ENCODE results near the gene SPATA33.
A peak's percentile ranks its signal among the peaks of the same experiment; 100 is the strongest.
"Not testable (repeated sequence)": the region's sequence is repeated elsewhere in the genome, so short reads cannot be mapped to it uniquely, and the experiment has no call there.

The SPATA33 gene

GRCh38 chr16:89687092-89687940, 29.7 kb downstream of the SPATA33 start:
- no peak for DNase-seq (ENCODE audit: extremely low read depth, insufficient read length)
- TF ChIP-seq, protein P1, sequence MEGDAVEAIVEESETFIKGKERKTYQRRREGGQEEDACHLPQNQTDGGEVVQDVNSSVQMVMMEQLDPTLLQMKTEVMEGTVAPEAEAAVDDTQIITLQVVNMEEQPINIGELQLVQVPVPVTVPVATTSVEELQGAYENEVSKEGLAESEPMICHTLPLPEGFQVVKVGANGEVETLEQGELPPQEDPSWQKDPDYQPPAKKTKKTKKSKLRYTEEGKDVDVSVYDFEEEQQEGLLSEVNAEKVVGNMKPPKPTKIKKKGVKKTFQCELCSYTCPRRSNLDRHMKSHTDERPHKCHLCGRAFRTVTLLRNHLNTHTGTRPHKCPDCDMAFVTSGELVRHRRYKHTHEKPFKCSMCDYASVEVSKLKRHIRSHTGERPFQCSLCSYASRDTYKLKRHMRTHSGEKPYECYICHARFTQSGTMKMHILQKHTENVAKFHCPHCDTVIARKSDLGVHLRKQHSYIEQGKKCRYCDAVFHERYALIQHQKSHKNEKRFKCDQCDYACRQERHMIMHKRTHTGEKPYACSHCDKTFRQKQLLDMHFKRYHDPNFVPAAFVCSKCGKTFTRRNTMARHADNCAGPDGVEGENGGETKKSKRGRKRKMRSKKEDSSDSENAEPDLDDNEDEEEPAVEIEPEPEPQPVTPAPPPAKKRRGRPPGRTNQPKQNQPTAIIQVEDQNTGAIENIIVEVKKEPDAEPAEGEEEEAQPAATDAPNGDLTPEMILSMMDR (IDR thresholded peaks at IDR 0.05; ENCODE audit: insufficient read depth, low read length, poor library complexity, severe bottlenecking) = no peak
- H3K36me3 ChIP-seq (ENCODE audit: control insufficient read depth, insufficient read depth, low read length) = peaks cover 19% of the 10 kb centered on the region
- H3K27me3 ChIP-seq (replicated peaks; ENCODE audit: control insufficient read depth, insufficient read depth, low read length) = no peaks in the 10 kb centered on the region
- peak overlapping the region; percentile 68 for H3K4me3 ChIP-seq (replicated peaks; ENCODE audit: low read depth, low read length)

DNA sequence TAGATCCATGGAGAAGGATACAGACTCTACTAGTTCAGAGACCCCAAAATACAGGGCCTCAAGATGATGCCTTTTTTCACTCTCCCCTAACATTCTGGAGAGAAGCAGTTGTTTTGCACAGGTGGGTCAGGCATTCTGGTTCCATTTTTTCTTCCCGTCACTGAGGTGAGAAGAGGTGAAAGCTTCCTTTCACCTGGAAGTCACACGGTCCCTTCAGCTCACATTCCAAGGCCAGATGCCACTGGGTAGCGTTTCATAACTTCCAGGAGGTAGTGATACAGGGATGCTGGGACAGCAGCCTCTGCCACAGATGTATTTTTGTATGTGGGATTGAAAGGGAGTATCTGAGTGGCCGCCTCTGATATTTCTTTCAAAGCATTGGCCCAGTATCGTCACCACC, 30.8 kb downstream of the SPATA33 start:
- TF ChIP-seq, protein P1 (IDR thresholded peaks at IDR 0.05; ENCODE audit: insufficient read depth, low read length, poor library complexity, severe bottlenecking) = no peak
- H3K27me3 ChIP-seq (replicated peaks; ENCODE audit: control insufficient read depth, insufficient read depth, low read length) = no peaks in the 10 kb centered on the region
- no peak overlapping the region for H3K4me3 ChIP-seq (replicated peaks; ENCODE audit: low read depth, low read length)
- peaks cover 23% of the 10 kb centered on the region for H3K36me3 ChIP-seq (ENCODE audit: control insufficient read depth, insufficient read depth, low read length)
- no peak for DNase-seq (ENCODE audit: extremely low read depth, insufficient read length)

GRCh38 chr16:89689142-89689541, 31.5 kb downstream of the SPATA33 start:
- no peaks in the 10 kb centered on the region for H3K27me3 ChIP-seq (replicated peaks; ENCODE audit: control insufficient read depth, insufficient read depth, low read length)
- H3K4me3 ChIP-seq (replicated peaks; ENCODE audit: low read depth, low read length) = no peak overlapping the region
- DNase-seq (ENCODE audit: extremely low read depth, insufficient read length) = no peak
- TF ChIP-seq, protein P1 (IDR thresholded peaks at IDR 0.05; ENCODE audit: insufficient read depth, low read length, poor library complexity, severe bottlenecking) = no peak
- H3K36me3 ChIP-seq (ENCODE audit: control insufficient read depth, insufficient read depth, low read length) = peaks cover 28% of the 10 kb centered on the region

DNA sequence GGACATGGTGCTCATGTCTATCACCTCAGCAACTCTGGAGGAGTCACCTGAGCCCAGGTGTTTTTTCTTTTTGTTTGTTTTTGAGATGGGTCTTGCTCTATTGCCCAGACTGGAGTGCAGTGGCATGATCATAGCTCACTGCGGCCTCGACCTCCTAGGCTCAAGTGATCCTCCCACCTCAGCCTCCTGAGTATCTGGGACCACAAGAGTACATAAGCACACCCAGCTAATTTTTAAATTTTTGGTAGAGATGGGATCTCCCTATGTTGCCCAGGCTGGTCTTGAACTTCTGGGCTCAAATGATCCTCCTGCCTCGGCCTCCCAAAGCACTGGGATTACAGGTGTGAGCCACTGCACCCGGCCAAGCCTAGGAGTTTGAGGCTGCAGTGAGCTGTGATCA, 32.0 kb downstream of the SPATA33 start:
- H3K36me3 ChIP-seq (ENCODE audit: control insufficient read depth, insufficient read depth, low read length) = peaks cover 32% of the 10 kb centered on the region
- H3K27me3 ChIP-seq (replicated peaks; ENCODE audit: control insufficient read depth, insufficient read depth, low read length); H3K4me3 ChIP-seq (replicated peaks; ENCODE audit: low read depth, low read length); DNase-seq (ENCODE audit: extremely low read depth, insufficient read length): not testable (repeated sequence)

GRCh38 chr16:89690392-89690901, 32.8 kb downstream of the SPATA33 start:
- H3K36me3 ChIP-seq (ENCODE audit: control insufficient read depth, insufficient read depth, low read length) = peaks cover 33% of the 10 kb centered on the region
- TF ChIP-seq, protein P1 (IDR thresholded peaks at IDR 0.05; ENCODE audit: insufficient read depth, low read length, poor library complexity, severe bottlenecking) = no peak

DNA sequence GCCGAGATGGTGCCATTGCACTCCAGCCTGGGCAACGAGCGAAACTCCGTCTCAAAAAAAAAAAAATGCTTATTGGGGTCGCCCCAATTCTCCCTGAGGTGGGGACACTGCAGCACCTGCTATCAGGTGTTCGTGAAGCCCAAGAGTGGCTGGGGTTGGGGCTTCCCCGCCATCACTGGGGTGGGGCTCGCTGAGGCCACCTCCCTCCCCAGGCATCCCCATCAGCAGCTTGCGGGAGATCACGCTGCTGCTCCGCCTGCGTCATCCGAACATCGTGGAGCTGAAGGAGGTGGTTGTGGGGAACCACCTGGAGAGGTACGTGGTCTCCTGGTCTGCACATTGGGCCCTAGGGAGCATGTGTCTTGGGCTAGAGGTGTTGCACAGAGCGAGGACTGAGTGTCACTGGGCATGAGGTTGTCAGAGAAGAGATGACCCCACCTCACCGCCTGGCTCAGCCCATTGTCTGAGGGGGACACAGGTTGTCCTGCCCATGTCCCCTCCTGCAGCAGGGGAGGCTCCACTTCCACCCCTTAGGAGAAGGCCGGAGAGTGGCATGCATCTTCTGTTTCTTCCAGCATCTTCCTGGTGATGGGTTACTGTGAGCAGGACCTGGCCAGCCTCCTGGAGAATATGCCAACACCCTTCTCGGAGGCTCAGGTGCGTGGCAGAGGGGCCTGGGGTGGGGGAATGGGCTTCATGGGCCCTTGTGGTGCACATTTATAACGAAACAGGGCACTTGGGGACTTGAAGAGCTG, 33.8 kb downstream of the SPATA33 start:
- no peaks in the 10 kb centered on the region for H3K27me3 ChIP-seq (replicated peaks; ENCODE audit: control insufficient read depth, insufficient read depth, low read length)
- TF ChIP-seq, protein P1 (IDR thresholded peaks at IDR 0.05; ENCODE audit: insufficient read depth, low read length, poor library complexity, severe bottlenecking) = no peak
- no peak for DNase-seq (ENCODE audit: extremely low read depth, insufficient read length)
- peaks cover 30% of the 10 kb centered on the region for H3K36me3 ChIP-seq (ENCODE audit: control insufficient read depth, insufficient read depth, low read length)
- no peak overlapping the region for H3K4me3 ChIP-seq (replicated peaks; ENCODE audit: low read depth, low read length)

More at GRCh38 chr16:89690392-89690901, 32.8 kb downstream of the SPATA33 start:
- no peak for DNase-seq (ENCODE audit: extremely low read depth, insufficient read length)
- no peak overlapping the region for H3K4me3 ChIP-seq (replicated peaks; ENCODE audit: low read depth, low read length)
- no peaks in the 10 kb centered on the region for H3K27me3 ChIP-seq (replicated peaks; ENCODE audit: control insufficient read depth, insufficient read depth, low read length)
